ENCODE results near the gene DHX16. TPM values are rescaled to one million over a fixed set of nuclear protein-coding genes. Genes with fewer than 3 reads are reported as not detected.
A peak's percentile ranks its signal among the peaks of the same experiment; 100 is the strongest.

DHX16 gene
- total and polyA plus RNA-seq, 9 of the 15 experiments (the other 6 are each of a cell fraction or from before 2014, with no cell fraction given): 14.6 to 66.1 (median 47.5) TPM

DNA sequence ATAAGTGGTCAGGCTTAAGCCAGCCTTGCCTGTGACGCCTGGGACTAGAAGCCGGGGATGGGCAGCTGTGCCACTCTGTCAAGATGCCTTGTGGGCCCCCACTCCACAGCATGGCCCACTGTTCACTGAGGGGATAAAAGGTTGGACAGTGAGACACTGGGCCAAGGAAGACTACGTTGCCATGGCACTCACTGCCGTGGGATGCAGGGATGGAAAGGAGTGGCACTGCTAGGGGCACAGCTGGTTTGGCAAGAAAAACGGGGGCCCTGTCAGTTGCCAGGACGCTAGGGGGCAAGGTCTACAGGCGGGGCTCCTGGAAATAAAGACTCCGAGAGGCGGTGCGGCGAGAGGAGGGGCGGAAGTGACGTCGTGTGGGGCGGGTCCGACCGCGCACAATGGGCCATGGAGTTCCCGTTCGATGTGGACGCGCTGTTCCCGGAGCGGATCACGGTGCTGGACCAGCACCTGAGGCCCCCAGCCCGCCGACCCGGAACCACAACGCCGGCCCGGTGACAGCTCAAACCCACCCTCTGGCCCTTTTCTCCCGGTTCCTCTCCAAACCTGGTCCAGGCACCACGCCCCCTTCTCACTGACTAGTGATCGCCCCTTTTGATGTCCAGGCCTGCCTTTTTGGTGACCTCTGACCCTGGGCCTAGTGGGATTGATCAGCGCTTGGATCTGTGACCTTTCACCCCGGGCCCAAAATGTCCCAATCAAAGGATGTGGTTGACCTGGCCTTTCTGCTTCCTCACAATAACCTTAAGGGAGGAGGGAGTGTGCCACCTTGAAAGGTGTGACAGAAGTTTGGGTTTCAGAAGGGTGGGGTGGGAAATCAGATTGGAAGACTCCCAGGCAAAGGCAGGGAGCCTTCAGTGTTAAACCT is 46.1 kb downstream of the DHX16 start, which contains the start of gene ATAT1 (continued):
- TF ChIP-seq RBFOX2 (IDR thresholded peaks at IDR 0.05; ENCODE audit: low read depth, low read length) (peak; percentile 78), SP1 (CRISPR knock-in tag; IDR thresholded peaks at IDR 0.05) (peak; percentile 34; the same call in 1 of the 2 replicates), MBD2 (IDR thresholded peaks at IDR 0.05; ENCODE audit: borderline replicate concordance, low read depth) (0 out of 2 replicates have a peak, but pooled peaks have one; percentile 25), CAMTA2 (CRISPR knock-in tag; conservative IDR thresholded peaks at IDR 0.05) (0 out of 2 replicates have a peak, but pooled peaks have one; percentile 32), GTF2A2 (tag; IDR thresholded peaks at IDR 0.05) (no peak), ETV1 (tag; conservative IDR thresholded peaks at IDR 0.05; ENCODE audit: low read depth) (0 out of 2 replicates have a peak, but pooled peaks have one; percentile 29), ZNF695 (CRISPR knock-in tag; IDR thresholded peaks at IDR 0.05) (0 out of 2 replicates have a peak, but pooled peaks have one; percentile 12), PHF20 (IDR thresholded peaks at IDR 0.05; ENCODE audit: partially characterized antibody) (peak; percentile 43), POLR2AphosphoS2 (IDR thresholded peaks at IDR 0.05; ENCODE audit: low read length) (peak; percentile 97), TSC22D4 (tag; IDR thresholded peaks at IDR 0.05) (no peak), POLR2G (IDR thresholded peaks at IDR 0.05; ENCODE audit: low read depth, low read length) (peak; percentile 85), MAZ (CRISPR knock-in tag; conservative IDR thresholded peaks at IDR 0.05 in 1 of 2, IDR thresholded peaks at IDR 0.05 in 1 of 2) (peak in 1 of 2 experiments; percentile 51; a peak in 2 of 4 replicates), ZNF212 (CRISPR knock-in tag; IDR thresholded peaks at IDR 0.05) (0 out of 2 replicates have a peak, but pooled peaks have one; percentile 46), KLF13 (tag; IDR thresholded peaks at IDR 0.05; ENCODE audit: borderline replicate concordance, low read depth) (peak; percentile 74; the same call in 1 of the 2 replicates), CHD1 (IDR thresholded peaks at IDR 0.05; ENCODE audit: low read length) (no peak), HBP1 (CRISPR knock-in tag; IDR thresholded peaks at IDR 0.05) (peak; percentile 90), CBFB (CRISPR knock-in tag; IDR thresholded peaks at IDR 0.05) (no peak), PHF8 (IDR thresholded peaks at IDR 0.05; ENCODE audit: borderline replicate concordance, low read length) (peak; percentile 59; the same call in 1 of the 2 replicates), SMAD4 (CRISPR knock-in tag; conservative IDR thresholded peaks at IDR 0.05) (no peak), ATF1 (CRISPR knock-in tag; IDR thresholded peaks at IDR 0.05) (no peak), ATF1 (tag; IDR thresholded peaks at IDR 0.05) (peak; percentile 71), CREM (IDR thresholded peaks at IDR 0.05; ENCODE audit: low read depth) (peak; percentile 89)
- TF ChIP-seq, protein P1, sequence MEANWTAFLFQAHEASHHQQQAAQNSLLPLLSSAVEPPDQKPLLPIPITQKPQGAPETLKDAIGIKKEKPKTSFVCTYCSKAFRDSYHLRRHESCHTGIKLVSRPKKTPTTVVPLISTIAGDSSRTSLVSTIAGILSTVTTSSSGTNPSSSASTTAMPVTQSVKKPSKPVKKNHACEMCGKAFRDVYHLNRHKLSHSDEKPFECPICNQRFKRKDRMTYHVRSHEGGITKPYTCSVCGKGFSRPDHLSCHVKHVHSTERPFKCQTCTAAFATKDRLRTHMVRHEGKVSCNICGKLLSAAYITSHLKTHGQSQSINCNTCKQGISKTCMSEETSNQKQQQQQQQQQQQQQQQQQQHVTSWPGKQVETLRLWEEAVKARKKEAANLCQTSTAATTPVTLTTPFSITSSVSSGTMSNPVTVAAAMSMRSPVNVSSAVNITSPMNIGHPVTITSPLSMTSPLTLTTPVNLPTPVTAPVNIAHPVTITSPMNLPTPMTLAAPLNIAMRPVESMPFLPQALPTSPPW (CRISPR knock-in tag; IDR thresholded peaks at IDR 0.05): peak; percentile 33; the same call in 1 of the 2 replicates

Data from K562 (cell line).